ENCODE measurements around the gene PACC1. TPM values are rescaled to one million over a fixed set of nuclear protein-coding genes. Genes with fewer than 3 reads are reported as not detected.

Gene PACC1
- 10.7 and 10.9 TPM in 2 replicates for total RNA-seq

GRCh38 chr1:212414328-212415106 is at the start of gene PACC1:
Gene PACC1, minus strand, starts transcription at chr1:212414886. Its CDS starts 129 bp downstream, at chr1:212414757.

DNA sequence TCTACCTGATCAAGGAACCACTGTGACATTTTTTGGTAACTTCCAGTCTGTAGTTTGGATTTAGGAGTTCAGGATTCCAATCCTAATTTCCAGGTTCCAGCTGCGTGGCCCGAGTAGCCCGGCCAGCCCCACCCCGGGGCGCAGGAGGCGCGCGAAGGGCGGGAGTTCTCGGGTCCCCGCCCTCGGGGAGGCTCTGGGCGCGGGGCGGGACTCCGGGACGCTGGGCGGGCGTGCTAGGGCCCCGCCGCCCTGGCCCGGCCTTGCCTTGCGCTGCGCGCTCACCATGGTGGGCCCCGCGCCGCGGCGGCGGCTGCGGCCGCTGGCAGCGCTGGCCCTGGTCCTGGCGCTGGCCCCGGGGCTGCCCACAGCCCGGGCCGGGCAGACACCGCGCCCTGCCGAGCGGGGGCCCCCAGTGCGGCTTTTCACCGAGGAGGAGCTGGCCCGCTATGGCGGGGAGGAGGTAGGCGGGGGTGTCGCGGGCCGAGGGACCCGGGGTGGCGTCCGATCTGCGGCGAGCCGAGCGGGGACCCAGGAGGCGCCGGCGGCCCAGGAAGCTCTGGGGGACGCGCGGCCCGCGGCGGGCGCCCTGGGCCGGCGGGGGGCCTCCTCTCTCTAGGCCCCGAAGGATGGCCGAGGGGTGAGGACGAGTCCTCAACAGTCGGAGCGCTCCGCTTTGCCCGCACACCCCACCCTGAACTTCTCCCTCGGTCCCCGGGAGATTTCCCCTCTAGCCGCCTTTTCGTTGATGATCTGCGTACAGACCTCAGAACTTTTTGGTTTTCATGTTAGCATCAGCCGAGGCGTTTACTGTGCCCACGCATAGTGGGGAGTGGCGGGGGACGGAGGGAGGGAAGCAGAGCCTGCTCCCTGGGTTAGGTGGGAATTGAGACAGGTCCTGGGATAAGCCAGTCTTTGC is 18.2 kb upstream of the PACC1 start, which contains the start of gene NENF:
Gene NENF, plus strand, starts transcription at position 260 of the 916 bp plus-strand sequence. Its CDS starts 24 bp downstream, at position 284.

Other genes with a start within 250 kb of the PACC1 start
- 25.7 and 35.1 TPM in 2 replicates for gene PPP2R5A, start 129.5 kb downstream of the PACC1 start, total RNA-seq
- 116 and 128 TPM in 2 replicates for gene NENF, start 18.0 kb upstream of the PACC1 start, total RNA-seq
- 1.6 and 2.0 TPM in 2 replicates for gene ATF3, start 193.9 kb upstream of the PACC1 start, total RNA-seq